Right lobe of liver (tissue), 4 donors: ENCODE measurements around the gene GALNTL6.

Experiments
- CTCF ChIP-seq, 4 donors: fragments of 200-600 bp in 3 of 4; fragments of 450-650 bp in 1 of 4; IDR thresholded peaks; one replicate each; pipeline versions ENCODE4 v1.5.1 to v1.8.0; 2016 to 2022; ENCODE audit warnings: antibody characterized with exemption in 4 of 4, mild to moderate bottlenecking in 2 of 4
- POLR2A ChIP-seq: fragments of 450-650 bp; IDR thresholded peaks from one replicate; pipeline ENCODE4 v1.6.1; 2017; ENCODE audit warnings: antibody characterized with exemption, mild to moderate bottlenecking
- donor health status: DM: no; HTN: no; CAD: no.
- donor health status: DM: no; HTN: no; CAD: no.
- donor health status: DM: no; HTN: yes; CAD: no.

GRCh38 chr4:171983935-171984805, 171.0 kb downstream of the GALNTL6 start:
- TF ChIP-seq CTCF (IDR thresholded peaks at IDR 0.05) = no peak
- TF ChIP-seq POLR2A = no peak
